SKM-1 (cell line): ENCODE results near the gene HIVEP3.
"Not testable (repeated sequence)": the region's sequence is repeated elsewhere in the genome, so short reads cannot be mapped to it uniquely, and the experiment has no call there.

Source experiments
- DNase-seq: peaks from one replicate; lab custom pipeline; 2025; ENCODE audit not compliant: unreplicated experiment; lab: John Stamatoyannopoulos, UW

Gene HIVEP3

GRCh38 chr1:41918450-41919043 is at the start of gene HIVEP3:
Gene HIVEP3, minus strand, starts transcription at chr1:41918922.
- peak; percentile 31 for DNase-seq

GRCh38 chr1:41964400-41964799 is 45.7 kb upstream of the HIVEP3 start:
- no peak for DNase-seq

GRCh38 chr1:41963636-41964035 is 44.9 kb upstream of the HIVEP3 start:
- no peak for DNase-seq

- no peak for DNase-seq
These were observed 39.4 kb upstream of the HIVEP3 start for GRCh38 chr1:41958015-41958673.

- DNase-seq: no peak
These were observed 38.8 kb upstream of the HIVEP3 start for GRCh38 chr1:41957568-41957967.

GRCh38 chr1:41955461-41956159 is 36.9 kb upstream of the HIVEP3 start:
- no peak for DNase-seq

- no peak for DNase-seq
These were observed 35.8 kb upstream of the HIVEP3 start for GRCh38 chr1:41954533-41954944.

GRCh38 chr1:41953291-41953690 is 34.6 kb upstream of the HIVEP3 start:
- DNase-seq: no peak

- DNase-seq: no peak
These were observed 33.5 kb upstream of the HIVEP3 start for GRCh38 chr1:41952208-41952607.

- not testable (repeated sequence) for DNase-seq
These were observed 32.8 kb upstream of the HIVEP3 start for GRCh38 chr1:41951492-41951891.

- no peak for DNase-seq
These were observed 32.1 kb upstream of the HIVEP3 start for GRCh38 chr1:41950820-41951219.

GRCh38 chr1:41945946-41946345 is 27.2 kb upstream of the HIVEP3 start:
- not testable (repeated sequence) for DNase-seq

- DNase-seq: no peak
These were observed 25.0 kb upstream of the HIVEP3 start for GRCh38 chr1:41943717-41944116.

- no peak for DNase-seq
These were observed 23.6 kb upstream of the HIVEP3 start for GRCh38 chr1:41942278-41942677.

GRCh38 chr1:41941381-41941780 is 22.7 kb upstream of the HIVEP3 start:
- peak; percentile 27 for DNase-seq

- no peak for DNase-seq
These were observed 20.5 kb upstream of the HIVEP3 start for GRCh38 chr1:41939194-41939593.

GRCh38 chr1:41936107-41936506 is 17.4 kb upstream of the HIVEP3 start:
- DNase-seq: no peak

GRCh38 chr1:41935226-41935625 is 16.5 kb upstream of the HIVEP3 start:
- DNase-seq: no peak

GRCh38 chr1:41933106-41933505 is 14.4 kb upstream of the HIVEP3 start:
- no peak for DNase-seq

GRCh38 chr1:41931578-41931977 is 12.9 kb upstream of the HIVEP3 start:
- DNase-seq: no peak

- no peak for DNase-seq
These were observed 8.4 kb upstream of the HIVEP3 start for GRCh38 chr1:41927118-41927517.

GRCh38 chr1:41925712-41926111 is 7.0 kb upstream of the HIVEP3 start:
- DNase-seq: no peak
